Astrocyte (in vitro differentiated cells and primary cell): Measurements from ENCODE around the gene LASP1. TPM values are rescaled to one million over a fixed set of nuclear protein-coding genes. Genes with fewer than 3 reads are reported as not detected.
A peak's percentile ranks its signal among the peaks of the same experiment; 100 is the strongest.

Experiments used
- DNase-seq: peaks from one replicate; pipeline ENCODE4 v3.0.0-alpha.2; 2010; ENCODE audit warnings: low read depth
- FAIRE-seq: peaks from 2 replicates; lab custom pipeline; 2011; peaks lifted over from hg19 to GRCh38; lab: Jason Lieb, UNC
- H2AFZ ChIP-seq: 2 replicates; pipeline ENCODE4 v1.6.0; 2012; ENCODE audit warnings: low read depth, low read length, inconsistent platforms
- H3K27ac ChIP-seq: 2 replicates; pipeline ENCODE4 v1.5.1; 2011; ENCODE audit warnings: low read depth, low read length, inconsistent platforms
- H3K27me3 ChIP-seq: 2 replicates; pipeline ENCODE4 v1.6.0; 2011; ENCODE audit warnings: low read length, inconsistent platforms; ENCODE audit not compliant: insufficient read depth
- H3K36me3 ChIP-seq: 2 replicates; pipeline ENCODE4 v1.5.1; 2011; ENCODE audit warnings: low read length, inconsistent platforms; ENCODE audit not compliant: insufficient read depth
- H3K4me1 ChIP-seq: 2 replicates; pipeline ENCODE4 v1.5.1; 2011; ENCODE audit warnings: low read length, inconsistent platforms; ENCODE audit not compliant: insufficient read depth
- H3K4me2 ChIP-seq: 2 replicates; pipeline ENCODE4 v1.6.0; 2012; ENCODE audit warnings: low read length, inconsistent platforms
- H3K4me3 ChIP-seq: 2 replicates; pipeline ENCODE4 v1.5.1; 2011; ENCODE audit warnings: low read depth, mild to moderate bottlenecking, low read length, inconsistent platforms; ENCODE audit not compliant: insufficient read depth
- H3K79me2 ChIP-seq: 2 replicates; pipeline ENCODE4 v1.6.0; 2012; ENCODE audit warnings: mild to moderate bottlenecking, low read length, inconsistent platforms; ENCODE audit not compliant: insufficient read depth
- H3K9ac ChIP-seq: 2 replicates; pipeline ENCODE4 v1.6.0; 2012; ENCODE audit warnings: mild to moderate bottlenecking, low read length, inconsistent platforms
- H3K9me3 ChIP-seq: 2 replicates; pipeline ENCODE4 v1.5.1; 2012; ENCODE audit warnings: low read depth, mild to moderate bottlenecking, low read length, inconsistent platforms; ENCODE audit not compliant: insufficient read depth
- H4K20me1 ChIP-seq: 2 replicates; pipeline ENCODE4 v1.6.0; 2012; ENCODE audit warnings: low read length, inconsistent platforms; ENCODE audit not compliant: insufficient read depth
- H3K27ac Mint-ChIP-seq: one replicate; pipeline ENCODE4 v1.8.0; 2021; ENCODE audit warnings: mild to moderate bottlenecking, mixed read lengths; ENCODE audit not compliant: unreplicated experiment
- H3K27me3 Mint-ChIP-seq: one replicate; pipeline ENCODE4 v1.8.0; 2021; ENCODE audit warnings: low read depth, mixed read lengths; ENCODE audit not compliant: unreplicated experiment
- H3K36me3 Mint-ChIP-seq: one replicate; pipeline ENCODE4 v1.8.0; 2021; ENCODE audit warnings: low read depth, mixed read lengths; ENCODE audit not compliant: unreplicated experiment
- H3K4me1 Mint-ChIP-seq: one replicate; pipeline ENCODE4 v1.8.0; 2021; ENCODE audit warnings: low read depth, mixed read lengths; ENCODE audit not compliant: unreplicated experiment
- H3K4me3 Mint-ChIP-seq: one replicate; pipeline ENCODE4 v1.8.0; 2021; ENCODE audit warnings: mild to moderate bottlenecking, moderate library complexity, mixed read lengths; ENCODE audit not compliant: unreplicated experiment
- H3K9me3 Mint-ChIP-seq: one replicate; pipeline ENCODE4 v1.8.0; 2021; ENCODE audit warnings: mild to moderate bottlenecking, mixed read lengths; ENCODE audit not compliant: unreplicated experiment
- CTCF ChIP-seq: IDR thresholded peaks from 2 replicates; pipeline ENCODE4 v1.5.1; 2011; ENCODE audit warnings: low read depth, mild to moderate bottlenecking, inconsistent platforms, low read length, moderate library complexity; ENCODE audit not compliant: insufficient read depth
- EZH2 ChIP-seq: IDR thresholded peaks from 2 replicates; pipeline ENCODE4 v1.6.1; 2012; ENCODE audit warnings: mild to moderate bottlenecking, low read length, inconsistent platforms; ENCODE audit not compliant: insufficient read depth
- total RNA-seq: library from RNA; stranded (reverse); gene quantifications from 2 replicates; pipeline ENCODE4 v1.2.1, GENCODE V29; 2021

Gene LASP1
- total RNA-seq, 1 donor from 2014 or later, result 421 TPM

- no peak overlapping the region for H2AFZ ChIP-seq
- H3K9me3 ChIP-seq, result no peaks in the 10 kb centered on the region
- H3K4me1 Mint-ChIP-seq, result peaks cover 8% of the 10 kb centered on the region
- no peak overlapping the region for H3K9ac ChIP-seq
- DNase-seq (no peak), FAIRE-seq (no peak)
- no peak overlapping the region for H3K4me3 ChIP-seq
- H3K4me2 ChIP-seq, result no peak overlapping the region
- H3K36me3 Mint-ChIP-seq, result peaks cover 29% of the 10 kb centered on the region
- peaks cover 93% of the 10 kb centered on the region for H4K20me1 ChIP-seq
- H3K79me2 ChIP-seq, result peaks cover 44% of the 10 kb centered on the region
- H3K27me3 Mint-ChIP-seq, result no peaks in the 10 kb centered on the region
- H3K27ac Mint-ChIP-seq, result no peak overlapping the region
- no peaks in the 10 kb centered on the region for H3K27me3 ChIP-seq
- H3K4me1 ChIP-seq, result peaks cover 3% of the 10 kb centered on the region
- peaks cover 30% of the 10 kb centered on the region for H3K36me3 ChIP-seq
- peaks cover 2% of the 10 kb centered on the region for H3K9me3 Mint-ChIP-seq
- H3K4me3 Mint-ChIP-seq, result no peak overlapping the region
- TF ChIP-seq EZH2 (no peak), CTCF (no peak)
- no peak overlapping the region for H3K27ac ChIP-seq
Measured at GRCh38 chr17:38914741-38915638, 45.1 kb downstream of the LASP1 start.

GRCh38 chr17:38915639-38915995, 45.8 kb downstream of the LASP1 start:
- peaks cover 31% of the 10 kb centered on the region for H3K36me3 Mint-ChIP-seq
- Histone ChIP-seq H3K9me3 (no peaks in the 10 kb centered on the region), H3K4me3 (no peak overlapping the region), H3K4me1 (no peaks in the 10 kb centered on the region), H3K79me2 (peaks cover 38% of the 10 kb centered on the region), H3K36me3 (peaks cover 34% of the 10 kb centered on the region), H3K27ac (no peak overlapping the region), H3K4me2 (no peak overlapping the region), H3K9ac (no peak overlapping the region), H3K27me3 (no peaks in the 10 kb centered on the region), H4K20me1 (peaks cover 93% of the 10 kb centered on the region), H2AFZ (no peak overlapping the region)
- no peaks in the 10 kb centered on the region for H3K27me3 Mint-ChIP-seq
- DNase-seq (no peak), FAIRE-seq (no peak)
- TF ChIP-seq CTCF (no peak), EZH2 (no peak)
- H3K4me3 Mint-ChIP-seq, result no peak overlapping the region
- peaks cover 2% of the 10 kb centered on the region for H3K9me3 Mint-ChIP-seq
- no peak overlapping the region for H3K27ac Mint-ChIP-seq
- peaks cover 9% of the 10 kb centered on the region for H3K4me1 Mint-ChIP-seq

GRCh38 chr17:38916771-38917170, 46.9 kb downstream of the LASP1 start:
- no peak for FAIRE-seq

More at GRCh38 chr17:38916771-38917170, 46.9 kb downstream of the LASP1 start:
- Mint-ChIP-seq H3K27me3 (no peaks in the 10 kb centered on the region), H3K4me1 (peaks cover 17% of the 10 kb centered on the region), H3K36me3 (peaks cover 30% of the 10 kb centered on the region), H3K9me3 (peaks cover 2% of the 10 kb centered on the region), H3K4me3 (peak overlapping the region; percentile 71), H3K27ac (peak overlapping the region; percentile 77)
- no peaks in the 10 kb centered on the region for H3K4me1 ChIP-seq
- peaks cover 34% of the 10 kb centered on the region for H3K36me3 ChIP-seq
- TF ChIP-seq EZH2 (no peak), CTCF (no peak)
- no peaks in the 10 kb centered on the region for H3K27me3 ChIP-seq
- H3K4me2 ChIP-seq, result no peak overlapping the region
- H2AFZ ChIP-seq, result no peak overlapping the region
- H3K9ac ChIP-seq, result no peak overlapping the region
- peaks cover 90% of the 10 kb centered on the region for H4K20me1 ChIP-seq
- no peaks in the 10 kb centered on the region for H3K9me3 ChIP-seq
- H3K79me2 ChIP-seq, result peaks cover 28% of the 10 kb centered on the region
- H3K27ac ChIP-seq, result no peak overlapping the region
- no peak overlapping the region for H3K4me3 ChIP-seq
- DNase-seq, result no peak
